Kidney glomerular epithelial cell (primary cell): ENCODE data around the gene THBS2.
"Not testable (repeated sequence)": the region's sequence is repeated elsewhere in the genome, so short reads cannot be mapped to it uniquely, and the experiment has no call there.

Experiments
- DNase-seq: peaks from one replicate; lab custom pipeline; 2025; lab: John Stamatoyannopoulos, UW

THBS2 gene

GRCh38 chr6:169210611-169211010, 43.0 kb downstream of the THBS2 start:
- no peak for DNase-seq

GRCh38 chr6:169208011-169208410, 45.6 kb downstream of the THBS2 start:
- DNase-seq, result no peak

- DNase-seq, result no peak
Measured at GRCh38 chr6:169207482-169207881, 46.2 kb downstream of the THBS2 start.

GRCh38 chr6:169205176-169206160, 48.2 kb downstream of the THBS2 start:
- DNase-seq, result no peak

- no peak for DNase-seq
Measured at GRCh38 chr6:169204167-169204566, 49.5 kb downstream of the THBS2 start.

- DNase-seq, result no peak
Measured at GRCh38 chr6:169201985-169202384, 51.7 kb downstream of the THBS2 start.

GRCh38 chr6:169200893-169201514, 52.6 kb downstream of the THBS2 start:
- no peak for DNase-seq

GRCh38 chr6:169199625-169200335, 53.9 kb downstream of the THBS2 start:
- no peak for DNase-seq

GRCh38 chr6:169198885-169199284, 54.8 kb downstream of the THBS2 start:
- no peak for DNase-seq

GRCh38 chr6:169197929-169198328, 55.7 kb downstream of the THBS2 start:
- DNase-seq, result not testable (repeated sequence)

- DNase-seq, result not testable (repeated sequence)
Measured at GRCh38 chr6:169196279-169196678, 57.4 kb downstream of the THBS2 start.

- DNase-seq, result no peak
Measured at GRCh38 chr6:169194737-169195136, 58.9 kb downstream of the THBS2 start.

GRCh38 chr6:169190970-169191369, 62.7 kb downstream of the THBS2 start:
- no peak for DNase-seq

- DNase-seq, result peak; percentile 73
Measured at GRCh38 chr6:169190144-169190584, 63.5 kb downstream of the THBS2 start.

- DNase-seq, result no peak
Measured at GRCh38 chr6:169189686-169190085, 64.0 kb downstream of the THBS2 start.

GRCh38 chr6:169189182-169189581, 64.5 kb downstream of the THBS2 start:
- no peak for DNase-seq

GRCh38 chr6:169188475-169188874, 65.2 kb downstream of the THBS2 start:
- DNase-seq, result peak; percentile 16

- DNase-seq, result no peak
Measured at GRCh38 chr6:169188051-169188470, 65.6 kb downstream of the THBS2 start.

GRCh38 chr6:169186496-169187169, 67.0 kb downstream of the THBS2 start:
- DNase-seq, result no peak

GRCh38 chr6:169185692-169186485, 67.8 kb downstream of the THBS2 start:
- no peak for DNase-seq

- no peak for DNase-seq
Measured at GRCh38 chr6:169185011-169185521, 68.6 kb downstream of the THBS2 start.
